Stomach (tissue), 4 donors: Measurements from ENCODE around the gene LCE1D.

Experiments
- EP300 ChIP-seq: sonication (generic); formaldehyde crosslinking; IDR thresholded peaks from one replicate; pipeline ENCODE4 v1.6.1; 2017; ENCODE audit warnings: antibody characterized with exemption
- POLR2A ChIP-seq, 4 donors: fragments of 450-650 bp; IDR thresholded peaks; one replicate each; pipeline ENCODE4 v1.6.1; 2016; ENCODE audit warnings: antibody characterized with exemption in 4 of 4, control low read depth in 2 of 4, mild to moderate bottlenecking in 1 of 4, moderate library complexity in 1 of 4
- POLR2AphosphoS5 ChIP-seq, 3 donors: sonication (generic); formaldehyde crosslinking; IDR thresholded peaks; one replicate each; pipeline ENCODE4 v1.6.1; 2016; ENCODE audit warnings: antibody characterized with exemption in 3 of 3
- TF ChIP-seq, protein P1 (sequence below), 7 experiments: fragments of 450-650 bp in 4 of 7; fragments of 200-600 bp in 3 of 7; sonication (generic) in 3 of 7; IDR thresholded peaks; one replicate each; pipeline ENCODE4 v1.5.1; 2016 to 2019; ENCODE audit warnings: antibody characterized with exemption in 7 of 7, control low read depth in 2 of 7, mild to moderate bottlenecking in 1 of 7

- TF ChIP-seq, protein P1, sequence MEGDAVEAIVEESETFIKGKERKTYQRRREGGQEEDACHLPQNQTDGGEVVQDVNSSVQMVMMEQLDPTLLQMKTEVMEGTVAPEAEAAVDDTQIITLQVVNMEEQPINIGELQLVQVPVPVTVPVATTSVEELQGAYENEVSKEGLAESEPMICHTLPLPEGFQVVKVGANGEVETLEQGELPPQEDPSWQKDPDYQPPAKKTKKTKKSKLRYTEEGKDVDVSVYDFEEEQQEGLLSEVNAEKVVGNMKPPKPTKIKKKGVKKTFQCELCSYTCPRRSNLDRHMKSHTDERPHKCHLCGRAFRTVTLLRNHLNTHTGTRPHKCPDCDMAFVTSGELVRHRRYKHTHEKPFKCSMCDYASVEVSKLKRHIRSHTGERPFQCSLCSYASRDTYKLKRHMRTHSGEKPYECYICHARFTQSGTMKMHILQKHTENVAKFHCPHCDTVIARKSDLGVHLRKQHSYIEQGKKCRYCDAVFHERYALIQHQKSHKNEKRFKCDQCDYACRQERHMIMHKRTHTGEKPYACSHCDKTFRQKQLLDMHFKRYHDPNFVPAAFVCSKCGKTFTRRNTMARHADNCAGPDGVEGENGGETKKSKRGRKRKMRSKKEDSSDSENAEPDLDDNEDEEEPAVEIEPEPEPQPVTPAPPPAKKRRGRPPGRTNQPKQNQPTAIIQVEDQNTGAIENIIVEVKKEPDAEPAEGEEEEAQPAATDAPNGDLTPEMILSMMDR (IDR thresholded peaks at IDR 0.05): no peak
- TF ChIP-seq POLR2AphosphoS5 (IDR thresholded peaks at IDR 0.05) (no peak), POLR2A (IDR thresholded peaks at IDR 0.05) (no peak), EP300 (no peak)
Measured at GRCh38 chr1:152817309-152817708, 20.8 kb downstream of the LCE1D start.
